ENCODE data around the gene PTGS1.

The PTGS1 gene

GRCh38 chr9:122376796-122377195 lies 6.0 kb downstream of the PTGS1 start:
- H3K4me1 ChIP-seq (ENCODE audit: control insufficient read depth, insufficient read depth, low read length), result peaks cover 36% of the 10 kb centered on the region
- H3K27ac ChIP-seq (ENCODE audit: low read depth, low read length), result no peak overlapping the region
- no peak overlapping the region for H3K4me3 ChIP-seq (ENCODE audit: low read depth, low read length)
- H3K9me3 ChIP-seq (ENCODE audit: control insufficient read depth, insufficient read depth, low read depth, low read length), result peaks cover 6% of the 10 kb centered on the region; the same call in 1 of the 2 replicates
- H3K9ac ChIP-seq (ENCODE audit: low read length), result no peak overlapping the region
- peaks cover 34% of the 10 kb centered on the region for H3K27me3 ChIP-seq (ENCODE audit: control insufficient read depth, insufficient read depth, low read length)
- H3K36me3 ChIP-seq (ENCODE audit: control insufficient read depth, insufficient read depth, low read length), result no peaks in the 10 kb centered on the region

- peaks cover 30% of the 10 kb centered on the region for H3K4me1 ChIP-seq (ENCODE audit: control insufficient read depth, insufficient read depth, low read length)
- no peaks in the 10 kb centered on the region for H3K36me3 ChIP-seq (ENCODE audit: control insufficient read depth, insufficient read depth, low read length)
- peaks cover 27% of the 10 kb centered on the region for H3K27me3 ChIP-seq (ENCODE audit: control insufficient read depth, insufficient read depth, low read length)
- H3K4me3 ChIP-seq (ENCODE audit: low read depth, low read length), result no peak overlapping the region
- H3K9me3 ChIP-seq (ENCODE audit: control insufficient read depth, insufficient read depth, low read depth, low read length), result peaks cover 6% of the 10 kb centered on the region; the same call in 1 of the 2 replicates
- H3K9ac ChIP-seq (ENCODE audit: low read length), result no peak overlapping the region
- H3K27ac ChIP-seq (ENCODE audit: low read depth, low read length), result no peak overlapping the region
Observed at GRCh38 chr9:122377241-122378164, 6.7 kb downstream of the PTGS1 start.

- Histone ChIP-seq H3K4me3 (ENCODE audit: low read depth, low read length) (no peak overlapping the region), H3K9ac (ENCODE audit: low read length) (no peak overlapping the region), H3K27ac (ENCODE audit: low read depth, low read length) (no peak overlapping the region), H3K4me1 (ENCODE audit: control insufficient read depth, insufficient read depth, low read length) (peaks cover 30% of the 10 kb centered on the region), H3K27me3 (ENCODE audit: control insufficient read depth, insufficient read depth, low read length) (peaks cover 19% of the 10 kb centered on the region), H3K36me3 (ENCODE audit: control insufficient read depth, insufficient read depth, low read length) (no peaks in the 10 kb centered on the region), H3K9me3 (ENCODE audit: control insufficient read depth, insufficient read depth, low read depth, low read length) (peaks cover 6% of the 10 kb centered on the region; the same call in 1 of the 2 replicates)
Observed at GRCh38 chr9:122378236-122378635, 7.4 kb downstream of the PTGS1 start.

- no peaks in the 10 kb centered on the region for H3K36me3 ChIP-seq (ENCODE audit: control insufficient read depth, insufficient read depth, low read length)
- peaks cover 30% of the 10 kb centered on the region for H3K4me1 ChIP-seq (ENCODE audit: control insufficient read depth, insufficient read depth, low read length)
Observed at GRCh38 chr9:122379340-122379739, 8.5 kb downstream of the PTGS1 start.

GRCh38 chr9:122380293-122380692 lies 9.5 kb downstream of the PTGS1 start:
- no peak overlapping the region for H3K9ac ChIP-seq (ENCODE audit: low read length)
- H3K27ac ChIP-seq (ENCODE audit: low read depth, low read length), result no peak overlapping the region
- no peak overlapping the region for H3K4me3 ChIP-seq (ENCODE audit: low read depth, low read length)
- peaks cover 6% of the 10 kb centered on the region; the same call in 1 of the 2 replicates for H3K9me3 ChIP-seq (ENCODE audit: control insufficient read depth, insufficient read depth, low read depth, low read length)
- 0 out of 2 replicates have a peak, but pooled peaks cover 3% of the 10 kb centered on the region for H3K27me3 ChIP-seq (ENCODE audit: control insufficient read depth, insufficient read depth, low read length)
- H3K4me1 ChIP-seq (ENCODE audit: control insufficient read depth, insufficient read depth, low read length), result peaks cover 20% of the 10 kb centered on the region
- H3K36me3 ChIP-seq (ENCODE audit: control insufficient read depth, insufficient read depth, low read length), result no peaks in the 10 kb centered on the region

More at GRCh38 chr9:122379340-122379739, 8.5 kb downstream of the PTGS1 start:
- Histone ChIP-seq H3K27me3 (ENCODE audit: control insufficient read depth, insufficient read depth, low read length) (peaks cover 8% of the 10 kb centered on the region; the same call in 1 of the 2 replicates), H3K27ac (ENCODE audit: low read depth, low read length) (no peak overlapping the region), H3K4me3 (ENCODE audit: low read depth, low read length) (no peak overlapping the region), H3K9ac (ENCODE audit: low read length) (no peak overlapping the region), H3K9me3 (ENCODE audit: control insufficient read depth, insufficient read depth, low read depth, low read length) (peaks cover 6% of the 10 kb centered on the region; the same call in 1 of the 2 replicates)

- Histone ChIP-seq H3K9me3 (ENCODE audit: control insufficient read depth, insufficient read depth, low read depth, low read length) (peaks cover 6% of the 10 kb centered on the region; the same call in 1 of the 2 replicates), H3K4me1 (ENCODE audit: control insufficient read depth, insufficient read depth, low read length) (peaks cover 10% of the 10 kb centered on the region), H3K27me3 (ENCODE audit: control insufficient read depth, insufficient read depth, low read length) (0 out of 2 replicates have a peak, but pooled peaks cover 3% of the 10 kb centered on the region), H3K4me3 (ENCODE audit: low read depth, low read length) (no peak overlapping the region), H3K27ac (ENCODE audit: low read depth, low read length) (no peak overlapping the region), H3K9ac (ENCODE audit: low read length) (no peak overlapping the region), H3K36me3 (ENCODE audit: control insufficient read depth, insufficient read depth, low read length) (no peaks in the 10 kb centered on the region)
Observed at GRCh38 chr9:122381206-122381950, 10.6 kb downstream of the PTGS1 start.

GRCh38 chr9:122382901-122383850 lies 12.4 kb downstream of the PTGS1 start:
- H3K4me3 ChIP-seq (ENCODE audit: low read depth, low read length), result no peak overlapping the region
- peaks cover 6% of the 10 kb centered on the region; the same call in 1 of the 2 replicates for H3K9me3 ChIP-seq (ENCODE audit: control insufficient read depth, insufficient read depth, low read depth, low read length)
- no peaks in the 10 kb centered on the region for H3K36me3 ChIP-seq (ENCODE audit: control insufficient read depth, insufficient read depth, low read length)
- H3K9ac ChIP-seq (ENCODE audit: low read length), result no peak overlapping the region
- H3K27me3 ChIP-seq (ENCODE audit: control insufficient read depth, insufficient read depth, low read length), result no peaks in the 10 kb centered on the region
- no peaks in the 10 kb centered on the region for H3K4me1 ChIP-seq (ENCODE audit: control insufficient read depth, insufficient read depth, low read length)
- no peak overlapping the region for H3K27ac ChIP-seq (ENCODE audit: low read depth, low read length)

- Histone ChIP-seq H3K9me3 (ENCODE audit: control insufficient read depth, insufficient read depth, low read depth, low read length) (peaks cover 6% of the 10 kb centered on the region; the same call in 1 of the 2 replicates), H3K36me3 (ENCODE audit: control insufficient read depth, insufficient read depth, low read length) (no peaks in the 10 kb centered on the region), H3K9ac (ENCODE audit: low read length) (no peak overlapping the region), H3K27ac (ENCODE audit: low read depth, low read length) (no peak overlapping the region), H3K27me3 (ENCODE audit: control insufficient read depth, insufficient read depth, low read length) (no peaks in the 10 kb centered on the region), H3K4me1 (ENCODE audit: control insufficient read depth, insufficient read depth, low read length) (no peaks in the 10 kb centered on the region), H3K4me3 (ENCODE audit: low read depth, low read length) (no peak overlapping the region)
Observed at GRCh38 chr9:122383992-122384461, 13.2 kb downstream of the PTGS1 start.

- Histone ChIP-seq H3K36me3 (ENCODE audit: control insufficient read depth, insufficient read depth, low read length) (no peaks in the 10 kb centered on the region), H3K4me1 (ENCODE audit: control insufficient read depth, insufficient read depth, low read length) (no peaks in the 10 kb centered on the region), H3K4me3 (ENCODE audit: low read depth, low read length) (no peak overlapping the region), H3K27ac (ENCODE audit: low read depth, low read length) (no peak overlapping the region), H3K9me3 (ENCODE audit: control insufficient read depth, insufficient read depth, low read depth, low read length) (no peaks in the 10 kb centered on the region), H3K27me3 (ENCODE audit: control insufficient read depth, insufficient read depth, low read length) (no peaks in the 10 kb centered on the region), H3K9ac (ENCODE audit: low read length) (no peak overlapping the region)
Observed at GRCh38 chr9:122386311-122386872, 15.6 kb downstream of the PTGS1 start.

- Histone ChIP-seq H3K9ac (ENCODE audit: low read length) (no peak overlapping the region), H3K4me3 (ENCODE audit: low read depth, low read length) (no peak overlapping the region), H3K4me1 (ENCODE audit: control insufficient read depth, insufficient read depth, low read length) (no peaks in the 10 kb centered on the region), H3K36me3 (ENCODE audit: control insufficient read depth, insufficient read depth, low read length) (no peaks in the 10 kb centered on the region), H3K9me3 (ENCODE audit: control insufficient read depth, insufficient read depth, low read depth, low read length) (no peaks in the 10 kb centered on the region), H3K27ac (ENCODE audit: low read depth, low read length) (no peak overlapping the region), H3K27me3 (ENCODE audit: control insufficient read depth, insufficient read depth, low read length) (no peaks in the 10 kb centered on the region)
Observed at GRCh38 chr9:122387536-122387935, 16.7 kb downstream of the PTGS1 start.

All from HUES6 (cell line).